HG02943 (cell line): Measurements from ENCODE around the gene MTCH1.

ENCODE experiments used
- ATAC-seq: cut with Tn5 transposase; IDR thresholded peaks from one replicate; pipeline ENCODE4 v1.9.1; 2021; ENCODE audit warnings: mild to moderate bottlenecking, low read depth, moderate library complexity; ENCODE audit not compliant: unreplicated experiment

The MTCH1 gene

GRCh38 chr6:36929607-36930006 lies 56.4 kb downstream of the MTCH1 start:
- no peak for ATAC-seq

GRCh38 chr6:36929152-36929551 lies 56.8 kb downstream of the MTCH1 start:
- no peak for ATAC-seq

GRCh38 chr6:36928547-36928918 lies 57.5 kb downstream of the MTCH1 start:
- no peak for ATAC-seq

- ATAC-seq = no peak
These were observed 58.1 kb downstream of the MTCH1 start for GRCh38 chr6:36927691-36928546.

GRCh38 chr6:36926708-36927513 lies 59.1 kb downstream of the MTCH1 start:
- no peak for ATAC-seq

- no peak for ATAC-seq
These were observed 60.2 kb downstream of the MTCH1 start for GRCh38 chr6:36925809-36926208.

GRCh38 chr6:36924778-36925374 lies 61.1 kb downstream of the MTCH1 start:
- no peak for ATAC-seq

DNA sequence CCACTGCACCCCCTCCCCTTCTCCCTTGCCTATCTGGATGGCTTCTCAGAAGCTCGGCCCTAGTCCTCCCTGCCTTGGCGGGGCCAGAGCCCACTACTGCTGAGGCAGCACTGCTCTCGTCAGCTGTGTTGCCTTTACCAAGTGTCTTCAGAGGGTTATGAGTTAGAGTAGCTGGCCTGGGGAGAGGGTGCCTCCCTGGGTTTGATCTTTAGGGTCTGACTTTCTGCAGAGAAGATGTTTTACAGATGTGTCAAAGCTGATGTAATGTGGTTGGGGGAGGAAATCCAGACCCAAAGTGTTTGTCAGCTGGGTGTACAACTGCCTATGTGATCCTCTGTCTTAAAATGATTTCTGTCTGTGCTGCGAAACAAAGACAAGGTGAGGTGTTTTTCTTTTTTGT lies 61.9 kb downstream of the MTCH1 start:
- ATAC-seq = no peak

DNA sequence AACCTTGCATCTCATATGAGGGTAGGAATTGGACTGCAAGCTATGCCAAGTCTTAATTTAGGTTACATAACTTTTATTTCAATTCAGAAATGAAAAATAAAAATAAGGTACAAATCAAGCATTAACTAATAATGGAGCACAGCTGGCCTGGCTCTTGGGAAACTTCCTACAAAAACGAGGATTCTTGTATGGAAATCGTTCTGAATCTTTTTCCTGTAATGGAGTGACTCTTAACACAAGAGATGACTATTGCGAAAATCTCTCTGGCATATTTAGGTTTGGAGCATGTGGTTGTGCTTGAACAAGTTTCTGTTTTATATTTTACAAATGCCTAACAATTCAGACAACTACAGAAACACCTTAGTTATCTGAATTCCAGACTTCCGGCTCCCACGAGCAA lies 65.5 kb downstream of the MTCH1 start:
- no peak for ATAC-seq

- no peak for ATAC-seq
These were observed 65.9 kb downstream of the MTCH1 start for GRCh38 chr6:36920049-36920448.
